ENCODE measurements around the gene GAS7.

Gene GAS7

DNA sequence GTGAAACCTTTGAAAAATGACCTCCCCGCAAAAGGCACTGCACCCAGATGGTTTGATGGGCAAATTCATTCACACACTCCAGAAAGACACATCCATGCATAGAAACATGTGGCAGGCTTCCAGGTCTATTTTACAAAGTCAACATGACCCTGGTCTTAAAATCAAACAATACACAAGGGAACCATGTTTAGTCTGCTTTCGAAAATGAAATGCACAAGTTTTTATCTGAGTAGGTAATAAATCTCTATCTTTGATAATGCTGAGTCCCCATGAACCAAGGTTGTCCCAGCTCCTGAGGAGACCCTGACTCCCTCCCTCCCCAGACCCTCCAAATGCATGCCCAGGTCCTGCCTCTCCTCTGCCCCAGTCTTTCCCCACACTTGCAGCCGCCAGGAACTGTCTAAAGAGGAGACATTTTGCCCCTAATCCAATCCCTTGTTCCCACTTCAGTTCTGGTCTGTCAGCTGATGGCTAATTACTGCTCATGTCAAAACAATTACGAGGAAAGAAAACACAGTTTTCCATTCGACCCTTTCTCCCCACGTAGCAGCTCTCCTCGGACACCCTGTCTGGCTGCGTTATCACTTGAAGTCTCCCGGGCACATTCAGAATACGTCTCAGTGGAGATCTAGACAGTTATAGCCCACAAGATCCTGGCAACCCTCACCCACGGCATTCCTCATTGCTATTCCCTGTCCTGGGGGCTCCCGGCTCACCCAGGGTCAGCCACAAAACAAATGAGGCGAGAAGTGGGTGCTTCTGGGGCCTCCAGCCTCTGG lies 224.5 kb downstream of the GAS7 start:
- no peak for DNase-seq

DNA sequence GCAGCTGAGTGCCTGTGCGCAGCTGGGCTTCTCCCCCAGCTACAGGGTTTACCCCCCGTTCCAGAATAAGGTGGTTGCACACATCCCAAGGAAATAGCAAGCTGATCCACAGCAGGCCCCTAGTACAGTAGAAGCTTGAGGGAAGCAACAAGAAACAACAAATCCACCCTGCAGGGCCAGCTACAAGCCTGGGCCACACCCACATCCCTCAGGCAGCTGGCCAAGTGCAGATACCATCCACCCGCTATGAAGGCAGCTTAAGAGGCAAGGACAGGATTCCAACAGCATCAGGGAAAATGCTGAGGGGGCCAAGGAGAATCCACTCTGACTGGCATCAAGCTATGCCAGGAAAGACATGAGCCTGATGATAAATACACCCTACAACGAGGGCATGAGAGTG lies 226.4 kb downstream of the GAS7 start:
- DNase-seq = no peak

DNA sequence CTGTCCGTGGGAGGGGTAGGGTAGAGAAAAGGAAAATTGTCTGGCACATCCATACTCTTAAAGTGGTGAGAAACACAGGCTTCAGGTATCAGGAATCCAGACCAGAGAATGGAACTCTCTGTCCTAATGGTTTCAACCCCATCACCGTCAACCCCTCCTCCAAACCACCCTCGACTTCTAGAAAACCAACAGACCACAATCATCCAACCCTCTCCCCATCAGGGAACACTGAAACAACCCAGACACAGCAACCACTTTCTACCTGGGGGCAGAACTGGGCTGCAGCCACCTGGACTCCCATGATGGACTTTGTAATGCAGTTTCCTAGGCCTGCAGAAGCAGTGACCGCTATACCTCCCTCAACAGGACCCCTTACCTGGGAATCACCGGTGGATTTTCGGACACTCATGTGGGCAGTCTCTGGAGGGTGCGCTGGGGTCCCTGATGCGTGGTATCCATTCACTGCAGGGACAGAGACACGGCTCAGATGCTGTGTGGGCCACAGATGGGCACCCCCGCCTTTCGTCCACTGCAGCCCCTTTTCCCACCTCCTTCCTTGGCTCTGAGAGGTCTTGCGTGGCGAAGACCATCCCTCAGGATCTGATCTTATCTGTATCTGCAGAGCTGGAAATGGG lies 229.0 kb downstream of the GAS7 start:
- no peak for DNase-seq

DNA sequence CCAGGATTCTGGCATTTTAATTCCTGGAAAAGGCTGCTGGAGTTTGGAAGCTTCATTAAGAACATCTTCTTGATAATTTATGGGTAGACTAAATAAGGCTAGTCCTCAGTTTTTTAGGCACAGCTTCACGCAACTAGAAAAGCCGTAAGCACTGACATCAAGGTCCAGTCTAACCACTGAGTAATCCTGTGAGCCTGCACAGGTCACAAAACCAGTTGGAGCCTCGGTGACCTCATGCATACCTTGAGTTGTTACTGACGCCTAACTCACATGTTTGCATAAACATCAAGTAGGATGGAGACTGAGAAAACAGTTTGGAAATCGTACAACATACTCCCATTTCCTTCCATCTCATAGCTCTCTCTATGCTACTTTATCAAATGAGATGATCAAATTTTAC lies 229.5 kb downstream of the GAS7 start:
- no peak for DNase-seq

DNA sequence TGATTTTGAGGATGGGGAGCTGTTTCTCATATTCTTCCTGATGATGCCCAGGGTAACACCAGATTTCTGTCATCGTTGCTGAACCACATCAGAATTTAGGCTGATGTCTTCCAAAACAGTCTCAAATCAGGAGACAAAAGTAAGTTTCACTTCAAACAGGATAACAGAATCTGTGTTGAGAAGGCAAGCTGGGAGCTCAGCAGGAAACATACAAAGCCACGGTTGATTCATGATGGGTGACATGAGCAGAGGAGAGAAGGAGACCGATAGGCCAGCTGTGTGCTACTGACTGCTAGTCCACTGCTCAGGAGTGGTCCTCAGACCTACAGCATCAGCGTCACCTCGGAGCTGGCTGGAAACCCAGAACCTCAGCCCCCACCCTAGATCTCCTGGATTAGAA lies 230.4 kb downstream of the GAS7 start:
- no peak for DNase-seq

DNA sequence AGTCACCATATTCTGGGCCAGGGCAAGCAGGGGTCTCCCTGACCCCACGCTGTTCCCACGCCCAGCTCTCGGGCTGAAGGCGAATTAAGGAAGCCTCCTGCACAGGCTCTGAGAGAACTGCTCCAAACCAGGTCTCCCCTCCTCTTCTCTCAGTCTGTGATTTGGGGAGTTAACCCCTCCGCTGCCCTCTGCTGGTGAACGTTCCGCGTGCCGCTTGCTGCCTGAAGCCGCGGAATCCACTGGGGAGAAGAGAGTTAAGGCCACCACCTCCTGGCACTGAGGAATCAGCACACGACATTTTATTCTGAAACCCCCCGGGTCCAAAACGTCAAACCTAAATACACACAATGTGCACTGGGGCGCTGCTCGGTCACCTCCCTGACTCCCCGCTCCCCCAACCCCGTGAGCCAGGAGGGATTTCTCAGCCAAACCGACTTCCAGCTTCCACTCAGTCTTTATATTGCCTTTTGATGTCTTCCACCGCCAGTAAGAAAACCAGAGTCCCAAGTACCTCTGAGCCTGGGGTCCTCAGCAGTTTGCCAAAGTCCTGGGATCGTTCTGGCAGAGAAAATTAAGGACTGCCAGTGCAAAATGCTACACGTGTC lies 238.9 kb downstream of the GAS7 start:
- no peak for DNase-seq

DNA sequence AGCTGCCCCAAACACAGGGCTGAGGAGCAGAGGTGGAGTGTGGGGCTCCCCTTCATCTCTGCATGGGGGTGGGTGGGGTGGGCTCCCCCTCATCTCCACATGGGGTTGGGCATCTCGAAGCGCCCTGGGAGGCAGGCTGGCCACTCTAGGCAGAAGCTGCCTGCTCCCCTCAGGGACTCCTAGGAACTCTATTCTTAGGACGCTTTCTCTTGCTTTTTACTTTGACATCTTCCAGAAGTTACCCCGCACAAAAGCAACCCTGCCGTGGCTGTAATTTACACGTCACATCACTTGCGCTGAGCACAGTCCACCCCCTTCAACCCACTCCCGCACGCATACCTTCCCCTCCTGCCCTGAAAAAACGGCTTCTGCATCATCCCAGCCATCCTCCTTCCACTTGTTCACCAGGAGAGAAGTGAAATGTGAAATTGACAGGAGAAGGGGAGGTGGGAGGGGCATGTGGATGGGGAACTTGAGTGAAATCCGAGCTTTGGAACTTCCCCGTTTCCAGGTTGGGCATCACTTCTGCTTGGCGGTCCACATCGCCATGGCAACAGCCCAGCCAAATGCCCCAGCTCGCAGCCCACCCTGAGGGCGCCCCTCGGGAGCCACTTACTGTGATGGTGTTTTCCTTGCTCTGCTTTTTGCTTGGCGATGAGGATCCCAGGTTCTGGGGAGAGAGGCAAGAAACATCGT lies 239.7 kb downstream of the GAS7 start:
- no peak for DNase-seq

DNA sequence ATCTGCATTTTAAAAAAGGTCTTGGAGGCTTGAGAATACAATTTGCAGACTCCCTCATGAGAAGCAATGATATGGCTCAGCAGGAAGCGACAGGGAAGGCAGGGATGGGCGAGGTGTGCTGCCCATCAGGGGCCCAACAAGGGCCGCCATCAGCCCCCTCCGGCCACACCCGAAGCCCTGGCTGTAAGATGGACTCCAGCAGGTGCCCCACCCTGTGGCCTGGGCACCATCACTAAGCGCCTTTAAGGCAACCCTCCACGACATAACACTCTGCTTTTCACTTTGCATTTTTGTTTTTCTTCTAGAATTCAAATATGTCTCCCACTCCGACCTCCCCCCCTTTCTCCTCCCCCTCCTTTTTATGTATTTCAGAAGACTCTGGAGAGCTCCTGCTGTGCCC lies 241.2 kb downstream of the GAS7 start:
- DNase-seq = no peak

DNA sequence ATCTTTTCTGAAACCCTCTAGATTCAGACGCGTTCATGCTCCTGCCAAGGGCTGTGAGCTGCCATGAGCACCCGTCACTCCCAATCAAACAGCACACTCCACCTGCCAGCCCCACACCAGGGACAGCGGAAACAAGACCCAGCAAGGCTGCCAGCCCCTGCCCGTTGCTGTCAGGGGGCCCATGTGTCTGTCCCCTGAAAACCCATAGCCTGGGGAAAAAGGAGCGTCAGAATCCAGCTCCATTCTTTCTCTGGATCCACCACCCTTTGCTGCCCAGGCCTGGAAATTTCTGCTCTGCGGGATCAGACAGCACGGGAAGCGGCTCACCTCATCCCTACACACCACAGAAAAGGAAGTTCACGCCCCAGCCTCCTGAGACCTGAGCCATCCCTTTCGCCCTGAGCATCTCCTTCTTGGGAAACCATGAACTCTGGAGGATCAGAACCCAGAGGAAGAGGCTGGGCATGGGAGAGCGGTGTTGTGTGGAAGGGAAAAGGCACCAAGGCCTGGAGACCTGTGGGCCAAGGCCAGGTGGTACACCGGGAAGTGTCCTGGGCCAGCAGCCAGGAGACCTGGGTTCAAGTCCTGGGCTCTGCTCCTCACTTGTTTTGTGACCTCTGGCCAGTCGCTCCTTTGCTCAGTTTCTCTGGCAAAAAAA lies 241.8 kb downstream of the GAS7 start:
- DNase-seq = no peak

DNA sequence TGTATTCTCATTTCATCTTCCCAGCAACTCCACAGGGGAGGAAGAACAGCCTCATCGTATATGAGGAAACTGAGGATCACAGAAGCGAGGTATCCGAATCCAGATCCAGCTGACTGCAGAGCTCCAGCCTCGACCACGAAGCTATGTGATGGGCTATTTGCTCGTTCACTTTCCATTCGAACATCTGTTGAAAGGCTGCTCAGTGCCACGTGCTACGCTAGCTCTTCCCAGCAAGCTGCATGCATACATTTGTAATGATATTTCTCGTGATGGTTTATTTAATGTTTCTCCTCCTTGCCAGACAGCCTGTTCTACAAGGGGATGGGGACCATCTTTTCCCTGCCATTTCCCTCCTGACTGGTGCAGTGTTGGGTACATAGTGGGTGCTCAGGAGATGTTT lies 244.9 kb downstream of the GAS7 start:
- DNase-seq = no peak

DNA sequence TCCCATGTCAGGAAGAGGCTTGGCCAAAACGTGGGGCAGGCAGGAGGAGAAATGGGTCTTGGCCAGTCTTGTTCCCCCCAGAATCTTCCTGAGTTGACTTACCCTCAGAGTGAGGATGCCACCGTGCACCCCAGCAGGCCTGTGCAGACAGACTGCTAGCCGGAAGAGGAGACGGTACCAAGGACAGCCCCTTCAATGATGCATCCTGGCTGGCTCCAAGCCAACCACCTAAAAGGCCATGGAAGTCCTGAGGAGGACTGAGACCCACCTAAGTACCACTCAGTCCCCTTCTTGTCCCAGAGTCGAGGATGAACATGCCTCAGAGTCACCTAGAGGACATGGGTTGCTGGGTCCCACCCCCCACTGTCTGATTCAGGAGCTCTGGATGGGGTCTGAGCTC lies 246.6 kb downstream of the GAS7 start:
- DNase-seq = no peak

DNA sequence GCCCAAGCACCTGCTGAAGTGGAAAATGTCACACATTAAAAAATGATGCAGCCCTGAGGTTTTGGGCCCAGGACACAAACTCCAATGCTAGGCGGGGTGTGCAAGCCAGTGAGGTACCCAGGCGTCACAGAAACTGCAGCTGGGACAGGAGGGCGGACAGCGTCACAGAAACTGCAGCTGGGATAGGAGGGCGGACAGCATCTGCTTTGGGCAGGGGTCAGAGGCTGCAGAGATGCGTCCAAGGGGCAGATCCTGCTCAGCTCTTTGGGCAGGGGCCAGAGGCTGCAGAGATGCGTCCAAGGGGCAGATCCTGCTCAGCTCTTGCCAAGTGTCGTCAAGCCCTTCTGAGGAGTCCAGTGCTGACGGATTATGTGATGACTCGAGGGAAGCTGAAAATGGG lies 249.5 kb downstream of the GAS7 start:
- DNase-seq = no peak

DNA sequence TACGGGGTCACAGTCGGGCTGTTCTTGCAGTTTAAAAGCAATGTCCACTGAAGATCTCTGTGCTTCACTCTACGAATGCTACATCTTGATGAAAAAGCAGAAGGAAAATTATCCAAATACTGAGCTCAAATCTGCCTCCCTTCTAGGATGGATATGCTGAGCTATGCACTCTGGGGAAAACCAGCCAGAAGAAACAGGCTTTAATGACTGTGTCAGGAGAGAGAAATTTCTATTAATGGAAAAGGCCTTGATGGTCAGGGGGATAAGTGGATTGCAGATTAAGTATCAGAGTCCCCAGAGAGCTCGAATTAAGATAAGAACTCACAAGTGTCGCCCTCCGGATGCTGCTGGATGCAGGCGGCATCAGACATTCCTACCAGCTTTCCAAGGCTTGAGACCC lies 253.7 kb downstream of the GAS7 start:
- no peak for DNase-seq

DNA sequence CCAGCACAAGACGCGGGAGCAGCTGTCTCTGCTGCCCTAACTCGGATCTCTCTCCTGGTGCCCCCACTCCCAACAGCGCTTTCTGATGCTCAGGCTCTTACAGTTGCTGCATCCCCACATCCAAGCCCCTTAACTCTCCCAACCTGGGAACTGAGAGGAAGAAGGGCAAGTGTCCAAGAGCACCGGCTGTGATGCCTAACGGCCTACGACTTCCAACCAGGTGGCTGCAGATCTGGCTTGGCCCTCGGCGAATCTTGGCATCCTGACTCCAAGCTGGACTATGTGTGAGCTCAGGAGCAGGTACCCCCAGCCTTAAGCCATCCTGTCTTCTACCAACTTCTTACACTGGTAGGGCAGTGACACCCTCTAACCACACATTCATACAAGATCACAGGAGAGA lies 255.1 kb downstream of the GAS7 start:
- DNase-seq = no peak

DNA sequence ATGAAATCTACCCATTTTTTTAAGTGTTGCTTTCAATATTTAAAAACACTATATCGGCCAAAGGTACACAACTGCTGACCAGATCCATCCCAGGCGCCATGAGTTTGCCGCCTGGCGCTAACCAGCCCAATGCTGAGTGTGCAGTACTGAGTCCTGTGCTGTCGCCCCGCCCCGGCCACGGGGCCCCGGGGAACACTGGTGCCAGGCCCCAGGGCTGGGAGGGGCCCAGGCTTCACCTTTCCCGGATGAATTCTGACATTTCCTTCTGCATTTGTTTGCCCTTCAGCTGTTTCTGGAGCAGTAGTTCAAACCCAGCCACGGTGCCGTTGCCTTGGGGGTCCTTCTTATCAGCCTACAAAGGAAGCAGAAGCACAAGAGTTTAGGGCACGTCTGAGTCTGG lies 255.5 kb downstream of the GAS7 start:
- DNase-seq = no peak

DNA sequence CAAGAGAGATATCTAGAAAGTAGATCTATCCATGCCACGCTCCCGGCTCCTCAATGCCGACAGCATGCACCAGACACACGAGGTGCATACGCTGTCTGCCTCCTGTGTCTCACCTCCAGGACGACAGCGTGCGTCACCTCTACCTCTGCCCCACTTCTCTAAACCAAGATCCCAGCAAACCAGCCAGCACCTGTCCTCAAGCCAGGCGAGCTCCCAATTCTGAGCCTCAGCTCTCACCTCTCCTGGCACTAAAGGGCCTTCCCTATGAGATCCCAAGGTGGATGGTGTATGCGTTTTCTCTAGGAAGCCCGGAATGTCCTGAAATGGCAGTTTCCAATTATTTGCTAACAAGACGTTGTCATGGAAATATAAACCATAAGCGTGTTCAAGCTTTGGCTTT lies 257.1 kb downstream of the GAS7 start:
- DNase-seq = no peak

DNA sequence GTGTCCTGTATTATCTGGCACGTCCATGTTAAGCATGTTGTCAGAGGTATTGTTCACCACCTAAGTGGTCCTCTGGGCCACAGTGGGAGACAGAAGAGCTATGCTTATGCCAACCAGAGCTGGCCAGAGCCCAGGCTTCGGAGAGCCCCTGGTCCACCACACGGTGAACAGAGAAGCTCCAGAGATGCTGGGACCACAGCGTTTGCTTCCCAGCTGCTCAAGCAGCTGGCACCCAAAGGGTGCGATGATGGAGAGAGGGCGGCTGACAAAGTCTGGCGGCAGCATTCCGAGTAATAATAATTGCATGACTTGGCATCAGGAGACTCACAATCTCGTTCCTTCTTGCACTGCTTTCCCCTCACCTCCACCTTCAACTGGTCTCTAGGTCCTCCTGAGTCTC lies 257.6 kb downstream of the GAS7 start:
- DNase-seq = no peak

DNA sequence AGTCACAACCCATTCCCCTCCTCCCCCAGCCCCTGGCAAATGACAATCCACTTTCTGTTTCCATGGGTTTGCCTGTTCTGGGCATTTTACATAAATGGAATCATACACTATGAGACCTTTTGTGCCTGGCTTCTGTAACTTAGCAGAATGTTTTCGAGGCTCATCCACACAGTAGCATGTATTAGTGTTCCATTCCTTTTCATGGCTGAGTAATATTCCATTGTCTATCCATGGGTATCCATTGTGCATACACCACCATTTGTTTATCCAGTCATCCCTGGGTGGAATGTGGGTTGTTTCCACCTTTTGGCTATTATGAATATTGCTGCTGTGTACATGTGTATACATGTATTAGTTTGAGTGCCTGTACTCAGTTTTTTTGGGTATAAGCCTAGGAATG lies 259.6 kb downstream of the GAS7 start:
- DNase-seq = no peak

DNA sequence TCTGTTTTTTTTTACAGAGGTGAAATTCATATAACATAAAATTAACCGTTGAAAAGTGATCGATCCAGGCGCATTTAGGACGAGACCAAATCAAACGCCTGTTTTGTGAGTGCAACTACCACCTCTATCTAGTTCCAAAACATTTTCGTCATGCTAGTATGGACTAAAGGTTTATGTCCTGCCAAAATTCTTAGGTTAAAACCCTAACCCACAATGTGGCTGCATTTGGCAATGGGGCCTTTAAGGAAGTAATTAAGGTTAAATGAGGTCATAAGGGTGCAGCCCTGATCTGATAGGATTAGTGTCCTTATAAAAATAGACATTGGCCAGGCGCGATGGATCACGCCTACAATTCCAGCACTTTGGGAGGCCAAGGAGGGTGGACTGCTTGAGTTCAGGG lies 260.5 kb downstream of the GAS7 start:
- DNase-seq = no peak

DNA sequence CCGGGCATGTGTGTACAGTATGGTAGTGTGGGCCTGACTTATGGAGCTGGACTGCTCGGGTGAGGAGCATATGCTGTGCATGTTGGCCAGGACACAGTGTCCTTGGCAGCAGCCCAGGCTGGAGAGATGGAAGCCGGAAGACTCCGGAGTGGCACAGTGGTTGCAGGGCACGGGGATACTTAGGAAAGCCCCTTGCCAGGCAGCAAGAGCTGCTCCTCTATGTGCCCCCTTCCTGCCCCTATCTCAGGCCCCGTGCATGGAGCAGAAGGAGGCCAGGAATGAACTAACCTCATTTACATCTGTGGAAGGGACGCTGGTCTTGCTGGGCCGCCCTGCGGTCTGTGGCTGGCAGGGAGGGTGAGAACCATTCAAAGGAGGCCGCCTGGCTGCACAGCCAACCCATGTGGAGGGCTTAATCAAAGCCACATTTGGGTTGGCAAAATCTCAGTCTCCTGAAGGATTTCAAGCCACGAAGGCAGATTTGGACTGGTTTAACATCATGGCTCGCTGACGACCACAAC lies 261.1 kb downstream of the GAS7 start:
- no peak for DNase-seq

DNA sequence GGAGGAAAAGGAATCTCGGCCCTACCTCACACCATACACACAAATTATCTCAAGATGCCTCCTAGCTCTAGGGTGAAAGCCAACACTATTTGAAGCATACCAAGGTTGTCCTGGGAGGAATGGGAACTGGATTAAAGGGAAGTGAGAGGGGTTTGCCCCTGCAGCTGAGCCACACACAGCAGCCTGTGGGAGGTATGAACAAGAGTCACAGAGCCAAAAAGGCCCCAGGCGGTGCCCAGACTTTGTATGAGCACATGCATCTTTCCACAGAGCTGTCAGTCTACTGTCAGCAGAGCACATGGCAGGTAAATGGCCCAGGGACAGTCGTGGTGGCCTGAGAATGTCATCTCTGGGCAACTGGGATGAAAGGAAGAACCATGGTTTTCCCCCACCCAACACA lies 262.3 kb downstream of the GAS7 start:
- DNase-seq = no peak

DNA sequence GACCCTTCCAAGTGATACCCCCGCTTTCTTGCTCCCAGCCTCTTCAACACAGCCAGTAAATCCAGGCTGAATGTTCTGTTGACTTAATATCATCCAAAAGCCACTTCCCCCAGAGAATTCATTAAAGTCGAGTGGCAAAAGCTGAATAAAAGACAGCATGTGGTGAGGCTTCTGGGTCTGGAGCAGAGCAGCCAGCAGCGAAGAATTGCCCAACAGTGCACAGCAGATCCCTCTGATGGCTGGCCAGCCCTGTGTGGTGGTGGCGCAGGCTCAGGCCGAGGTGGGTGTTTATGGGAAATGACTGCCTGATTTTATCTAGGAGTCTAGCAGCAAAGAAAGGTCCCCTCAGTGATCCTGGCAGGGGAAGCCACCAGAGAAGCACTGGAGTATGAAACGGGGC lies 263.0 kb downstream of the GAS7 start:
- DNase-seq = no peak

DNA sequence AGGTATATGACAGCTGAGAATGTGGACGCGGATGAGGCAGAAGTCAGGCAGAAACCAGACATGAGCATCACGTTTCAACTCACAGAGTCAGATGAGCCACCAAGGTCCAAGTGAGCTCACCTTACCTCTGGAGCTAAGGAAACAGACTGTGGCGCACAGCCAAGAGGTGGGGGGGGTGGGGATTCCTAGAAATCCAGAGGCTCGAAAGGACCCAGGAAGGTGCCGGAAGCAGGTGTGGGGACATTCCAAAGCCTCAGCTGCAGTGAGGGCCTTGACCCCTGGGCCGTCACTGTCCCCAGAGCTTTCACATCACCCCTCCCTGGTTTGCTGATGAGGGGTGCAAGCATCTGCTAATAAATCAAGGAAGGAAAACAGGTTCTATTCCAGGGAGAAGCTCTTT lies 264.1 kb downstream of the GAS7 start:
- no peak for DNase-seq
